Activated CD4-positive, alpha-beta T cell treated with anti-CD3 and anti-CD28 coated beads, Interleukin-2, amount 50 U/mL, for 48 hours (primary cell): ENCODE data around the gene ZFYVE21.

Experiments
- DNase-seq, 2 experiments: peaks; one replicate each; pipeline ENCODE4 v3.0.0-alpha.2; 2020

Gene ZFYVE21

GRCh38 chr14:103706551-103707328 is 8.9 kb upstream of the ZFYVE21 start:
- no peak for DNase-seq

- no peak for DNase-seq
These were observed 8.0 kb upstream of the ZFYVE21 start for GRCh38 chr14:103707329-103708263.

- no peak for DNase-seq
These were observed 6.8 kb upstream of the ZFYVE21 start for GRCh38 chr14:103708750-103709187.

GRCh38 chr14:103709814-103710213 is 5.8 kb upstream of the ZFYVE21 start:
- no peak for DNase-seq

GRCh38 chr14:103710771-103711377 is 4.7 kb upstream of the ZFYVE21 start:
- no peak for DNase-seq

GRCh38 chr14:103711516-103712431 is 3.8 kb upstream of the ZFYVE21 start:
- no peak for DNase-seq

- no peak for DNase-seq
These were observed 2.9 kb upstream of the ZFYVE21 start for GRCh38 chr14:103712633-103713247.

- no peak for DNase-seq
These were observed 2.1 kb upstream of the ZFYVE21 start for GRCh38 chr14:103713304-103714062.

GRCh38 chr14:103714063-103714724 is 1.4 kb upstream of the ZFYVE21 start:
- DNase-seq = no peak

GRCh38 chr14:103716091-103716801 is 636 bp downstream of the ZFYVE21 start:
- DNase-seq = peak in 1 of 2 experiments; percentile 26

- no peak for DNase-seq
These were observed 1.3 kb downstream of the ZFYVE21 start for GRCh38 chr14:103716899-103717411.

GRCh38 chr14:103718572-103718971 is 3.0 kb downstream of the ZFYVE21 start:
- DNase-seq = no peak

- DNase-seq = no peak
These were observed 4.1 kb downstream of the ZFYVE21 start for GRCh38 chr14:103719751-103720150.

- DNase-seq = peak; percentile 62 to 69
These were observed 5.9 kb downstream of the ZFYVE21 start for GRCh38 chr14:103721334-103722120.

- DNase-seq = no peak
These were observed 8.1 kb downstream of the ZFYVE21 start for GRCh38 chr14:103723748-103724081.

- no peak for DNase-seq
These were observed 8.5 kb downstream of the ZFYVE21 start for GRCh38 chr14:103724116-103724515.

- no peak for DNase-seq
These were observed 9.5 kb downstream of the ZFYVE21 start for GRCh38 chr14:103725001-103725682.

GRCh38 chr14:103725739-103726395 is 10.3 kb downstream of the ZFYVE21 start:
- no peak for DNase-seq
